ENCODE measurements around the gene PPP1R3F. TPM values are rescaled to one million over a fixed set of nuclear protein-coding genes. Genes with fewer than 3 reads are reported as not detected.

PPP1R3F gene
- total RNA-seq, 1 donor from 2014 or later, result 7.4 TPM

DNA sequence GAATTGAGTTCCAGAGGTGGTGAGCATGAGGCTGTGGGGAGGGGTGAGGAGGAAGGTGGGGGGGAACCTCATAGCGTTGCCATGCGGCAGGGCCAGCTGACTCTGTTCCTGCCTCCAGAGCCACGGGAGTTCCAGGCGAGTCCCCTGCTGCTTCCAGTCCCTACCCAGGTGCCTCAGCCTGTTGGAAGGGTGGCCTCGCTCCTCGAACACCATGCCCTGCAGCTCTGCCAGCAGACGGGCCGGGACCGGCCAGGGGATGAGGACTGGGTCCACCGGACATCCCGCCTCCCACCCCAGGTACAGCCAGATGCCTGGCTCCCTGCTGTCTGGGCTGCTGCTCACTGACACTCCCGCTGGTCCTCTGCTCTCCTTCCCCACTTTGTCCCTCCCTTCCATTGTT lies 26.4 kb upstream of the PPP1R3F start:
- Mint-ChIP-seq H3K27ac (no peak overlapping the region), H3K27me3 (no peaks in the 10 kb centered on the region), H3K4me3 (no peak overlapping the region), H3K4me1 (no peaks in the 10 kb centered on the region), H3K9me3 (no peaks in the 10 kb centered on the region), H3K36me3 (ENCODE audit: low read depth) (peaks cover 43% of the 10 kb centered on the region)
- no peak for DNase-seq
- intact Hi-C loops (cut with micrococcal nuclease), result no loop called here
- ChIA-PET POLR2A (no interaction called here), CTCF (no interaction called here)
- TF ChIP-seq CTCF (IDR thresholded peaks at IDR 0.05), result no peak
- ATAC-seq (ENCODE audit: low read depth), result no peak

- no peaks in the 10 kb centered on the region for H3K27me3 Mint-ChIP-seq
- CTCF ChIA-PET, result no interaction called here
- no peak for ATAC-seq (ENCODE audit: low read depth)
- peaks cover 52% of the 10 kb centered on the region for H3K36me3 Mint-ChIP-seq (ENCODE audit: low read depth)
- POLR2A ChIA-PET, result no interaction called here
- H3K4me3 Mint-ChIP-seq, result no peak overlapping the region
- DNase-seq, result no peak
- intact Hi-C loops (cut with micrococcal nuclease), result no loop called here
- H3K27ac Mint-ChIP-seq, result no peak overlapping the region
- no peaks in the 10 kb centered on the region for H3K9me3 Mint-ChIP-seq
- no peaks in the 10 kb centered on the region for H3K4me1 Mint-ChIP-seq
- no peak for TF ChIP-seq CTCF (IDR thresholded peaks at IDR 0.05)
Measured at GRCh38 chrX:49244207-49244606, 25.4 kb upstream of the PPP1R3F start.

DNA sequence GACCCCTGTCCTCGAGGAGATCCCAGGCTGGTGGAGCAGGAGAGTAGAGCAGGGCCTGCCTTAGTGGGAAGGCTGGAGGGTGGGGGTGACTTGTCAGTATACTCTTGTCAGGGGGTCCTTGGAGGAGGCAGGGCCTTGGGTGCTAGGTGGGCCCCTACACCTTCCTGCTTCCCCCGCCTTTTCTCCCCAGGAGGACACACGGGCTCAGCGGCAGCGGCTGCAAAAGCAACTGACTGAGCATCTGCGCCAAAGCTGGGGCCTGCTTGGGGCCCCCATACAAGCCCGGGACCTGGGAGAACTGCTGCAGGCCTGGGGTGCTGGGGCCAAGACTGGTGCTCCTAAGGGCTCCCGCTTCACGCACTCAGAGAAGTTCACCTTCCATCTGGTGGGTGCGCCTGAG lies 23.1 kb upstream of the PPP1R3F start:
- H3K4me1 Mint-ChIP-seq, result no peaks in the 10 kb centered on the region
- H3K9me3 Mint-ChIP-seq, result no peaks in the 10 kb centered on the region
- H3K27ac Mint-ChIP-seq, result no peak overlapping the region
- no peak for TF ChIP-seq CTCF (IDR thresholded peaks at IDR 0.05)
- intact Hi-C loops (cut with micrococcal nuclease), result no loop called here
- ChIA-PET CTCF (no interaction called here), POLR2A (no interaction called here)
- ATAC-seq (ENCODE audit: low read depth) (no peak), DNase-seq (no peak)
- H3K27me3 Mint-ChIP-seq, result no peaks in the 10 kb centered on the region
- H3K4me3 Mint-ChIP-seq, result no peak overlapping the region
- H3K36me3 Mint-ChIP-seq (ENCODE audit: low read depth), result peaks cover 59% of the 10 kb centered on the region

- no peak overlapping the region for H3K4me3 Mint-ChIP-seq
- ChIA-PET CTCF (no interaction called here), POLR2A (no interaction called here)
- H3K36me3 Mint-ChIP-seq (ENCODE audit: low read depth), result peaks cover 59% of the 10 kb centered on the region
- intact Hi-C loops (cut with micrococcal nuclease), result no loop called here
- TF ChIP-seq CTCF (IDR thresholded peaks at IDR 0.05), result no peak
- DNase-seq (no peak), ATAC-seq (ENCODE audit: low read depth) (no peak)
- no peaks in the 10 kb centered on the region for H3K9me3 Mint-ChIP-seq
- H3K4me1 Mint-ChIP-seq, result no peaks in the 10 kb centered on the region
- no peak overlapping the region for H3K27ac Mint-ChIP-seq
- H3K27me3 Mint-ChIP-seq, result no peaks in the 10 kb centered on the region
Measured at GRCh38 chrX:49247346-49247745, 22.2 kb upstream of the PPP1R3F start.

DNA sequence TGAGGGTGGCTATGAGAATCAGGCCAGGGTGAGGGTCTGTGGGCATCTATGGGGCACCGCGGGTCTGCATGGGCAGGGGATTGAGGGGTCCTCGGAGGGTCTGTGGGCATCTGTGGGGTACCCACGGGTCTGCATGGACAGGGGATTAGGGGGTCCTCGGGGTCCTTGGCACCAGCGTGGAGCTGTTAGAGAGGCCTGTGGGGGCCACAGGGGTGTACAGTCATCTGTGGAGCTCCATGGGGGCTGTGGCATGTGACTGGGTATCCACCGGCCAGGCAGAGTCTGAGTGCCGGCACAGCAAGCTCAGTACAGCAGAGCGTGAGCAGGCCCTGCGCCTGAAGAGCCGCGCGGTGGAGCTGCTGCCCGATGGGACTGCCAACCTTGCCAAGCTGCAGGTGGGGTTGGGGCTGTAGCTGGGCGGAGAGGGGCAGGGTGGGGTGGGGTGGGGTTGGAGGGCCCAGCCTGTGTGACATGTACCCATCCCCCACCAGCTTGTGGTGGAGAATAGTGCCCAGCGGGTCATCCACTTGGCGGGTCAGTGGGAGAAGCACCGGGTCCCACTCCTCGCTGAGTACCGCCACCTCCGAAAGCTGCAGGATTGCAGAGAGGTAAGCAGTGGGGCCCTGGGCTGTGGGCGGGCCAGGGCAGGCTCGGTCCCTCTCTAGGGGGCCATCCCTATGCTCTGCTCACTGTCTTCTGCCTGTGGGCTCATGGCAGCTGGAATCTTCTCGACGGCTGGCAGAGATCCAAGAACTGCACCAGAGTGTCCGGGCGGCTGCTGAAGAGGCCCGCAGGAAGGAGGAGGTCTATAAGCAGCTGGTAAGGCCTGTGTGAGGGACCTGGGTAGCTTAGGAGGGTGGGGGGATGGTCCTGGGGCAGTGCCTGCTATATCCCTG lies 21.4 kb upstream of the PPP1R3F start:
- ATAC-seq (ENCODE audit: low read depth), result no peak
- CTCF ChIA-PET, result no interaction called here
- POLR2A ChIA-PET, result no interaction called here
- no peak for DNase-seq
- no peak for TF ChIP-seq CTCF (IDR thresholded peaks at IDR 0.05)
- intact Hi-C loops (cut with micrococcal nuclease), result no loop called here
- Mint-ChIP-seq H3K4me1 (no peaks in the 10 kb centered on the region), H3K4me3 (no peak overlapping the region), H3K36me3 (ENCODE audit: low read depth) (peaks cover 53% of the 10 kb centered on the region), H3K27ac (no peak overlapping the region), H3K27me3 (no peaks in the 10 kb centered on the region), H3K9me3 (no peaks in the 10 kb centered on the region)
